ENCODE results near the gene KCNQ1.
"Not testable (repeated sequence)": the region's sequence is repeated elsewhere in the genome, so short reads cannot be mapped to it uniquely, and the experiment has no call there.

KCNQ1 gene

DNA sequence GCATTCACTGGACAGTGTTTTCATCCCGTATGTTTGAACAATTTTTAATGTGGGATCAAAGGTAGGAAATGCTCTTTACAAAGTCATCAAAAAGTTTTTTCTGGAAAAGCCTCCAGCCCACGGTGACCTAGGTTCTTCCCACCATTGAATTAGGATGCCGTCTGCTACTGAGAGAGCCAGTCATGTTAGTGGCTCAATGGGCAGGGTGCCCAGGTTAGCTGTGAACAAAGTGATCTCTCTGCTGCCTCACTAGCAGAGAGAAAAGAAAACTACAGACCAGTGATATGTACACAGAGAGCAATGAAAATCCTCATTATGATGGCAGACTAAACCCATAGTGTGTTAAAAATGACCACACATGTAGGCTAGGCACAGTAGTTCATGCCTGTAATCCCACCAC is 32.4 kb downstream of the KCNQ1 start:
- no peaks in the 10 kb centered on the region for H3K4me1 ChIP-seq
- DNase-seq: no peak
- no peaks in the 10 kb centered on the region for H3K27me3 ChIP-seq
- no peak for TF ChIP-seq CTCF (IDR thresholded peaks at IDR 0.05; ENCODE audit: low read depth, low read length)
- no peaks in the 10 kb centered on the region for H3K9me3 ChIP-seq
- no peaks in the 10 kb centered on the region for H3K36me3 ChIP-seq
- H3K4me3 ChIP-seq (ENCODE audit: low read depth, low read length): no peak overlapping the region

- DNase-seq: no peak
- Histone ChIP-seq H3K36me3 (no peaks in the 10 kb centered on the region), H3K4me3 (ENCODE audit: low read depth, low read length) (no peak overlapping the region), H3K9me3 (no peaks in the 10 kb centered on the region), H3K4me1 (no peaks in the 10 kb centered on the region), H3K27me3 (no peaks in the 10 kb centered on the region)
- no peak for TF ChIP-seq CTCF (IDR thresholded peaks at IDR 0.05; ENCODE audit: low read depth, low read length)
Measured at GRCh38 chr11:2477936-2478335, 33.1 kb downstream of the KCNQ1 start.

- not testable (repeated sequence) for H3K9me3 ChIP-seq; H3K4me1 ChIP-seq; H3K4me3 ChIP-seq (ENCODE audit: low read depth, low read length); H3K27me3 ChIP-seq; DNase-seq; H3K36me3 ChIP-seq
Measured at GRCh38 chr11:2480067-2480873, 35.5 kb downstream of the KCNQ1 start.

DNA sequence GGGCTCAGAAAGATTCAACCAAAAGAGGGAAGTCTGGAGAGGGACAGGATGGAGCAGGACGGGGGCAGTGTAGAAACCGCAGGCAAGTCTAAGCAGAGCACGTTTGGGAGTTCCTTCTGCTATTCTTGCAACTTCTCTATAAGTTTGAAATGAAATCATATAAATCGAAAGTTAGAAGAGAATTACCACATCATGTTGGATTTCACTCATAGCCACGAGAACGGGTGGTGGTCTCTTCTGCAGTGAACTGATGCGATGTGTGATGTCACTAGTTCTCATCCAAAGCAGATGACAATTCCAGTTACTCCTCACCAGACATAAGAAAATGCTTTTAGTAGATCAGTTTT is 36.0 kb downstream of the KCNQ1 start:
- Histone ChIP-seq H3K4me3 (ENCODE audit: low read depth, low read length) (no peak overlapping the region), H3K4me1 (no peaks in the 10 kb centered on the region)

GRCh38 chr11:2481253-2481652 is 36.4 kb downstream of the KCNQ1 start:
- H3K36me3 ChIP-seq: no peaks in the 10 kb centered on the region
- no peaks in the 10 kb centered on the region for H3K9me3 ChIP-seq
- H3K4me1 ChIP-seq: no peaks in the 10 kb centered on the region
- DNase-seq: no peak
- no peaks in the 10 kb centered on the region for H3K27me3 ChIP-seq
- TF ChIP-seq CTCF (IDR thresholded peaks at IDR 0.05; ENCODE audit: low read depth, low read length): no peak
- H3K4me3 ChIP-seq (ENCODE audit: low read depth, low read length): no peak overlapping the region

More for the DNA sequence above, 36.0 kb downstream of the KCNQ1 start:
- Histone ChIP-seq H3K27me3 (no peaks in the 10 kb centered on the region), H3K9me3 (no peaks in the 10 kb centered on the region), H3K36me3 (no peaks in the 10 kb centered on the region)
- TF ChIP-seq CTCF (IDR thresholded peaks at IDR 0.05; ENCODE audit: low read depth, low read length): no peak
- no peak for DNase-seq

- Histone ChIP-seq H3K36me3 (no peaks in the 10 kb centered on the region), H3K27me3 (no peaks in the 10 kb centered on the region), H3K4me1 (no peaks in the 10 kb centered on the region), H3K9me3 (no peaks in the 10 kb centered on the region), H3K4me3 (ENCODE audit: low read depth, low read length) (no peak overlapping the region)
- TF ChIP-seq CTCF (IDR thresholded peaks at IDR 0.05; ENCODE audit: low read depth, low read length): no peak
- no peak for DNase-seq
Measured at GRCh38 chr11:2482204-2482603, 37.4 kb downstream of the KCNQ1 start.

All from BE2C (cell line).